Measurements from ENCODE around the gene CCDC102A. TPM values are rescaled to one million over a fixed set of nuclear protein-coding genes. Genes with fewer than 3 reads are reported as not detected.

CCDC102A gene
- total RNA-seq, 1 experiment from 2014 or later: 5.2 TPM

- TF ChIP-seq RELA (CRISPR knock-in tag; IDR thresholded peaks at IDR 0.05; ENCODE audit: borderline replicate concordance): no peak
- TF ChIP-seq ZNF396 (CRISPR knock-in tag; IDR thresholded peaks at IDR 0.05; ENCODE audit: borderline replicate concordance): no peak
- no peak for TF ChIP-seq SMAD4 (CRISPR knock-in tag; IDR thresholded peaks at IDR 0.05)
- TF ChIP-seq PRRX2 (CRISPR knock-in tag; IDR thresholded peaks at IDR 0.05): no peak
- TF ChIP-seq SP1 (CRISPR knock-in tag; conservative IDR thresholded peaks at IDR 0.05): no peak
These were observed 23.9 kb downstream of the CCDC102A start (continued) for GRCh38 chr16:57512296-57513001.

GRCh38 chr16:57510016-57510871 is 26.1 kb downstream of the CCDC102A start:
- CTCF ChIA-PET: interaction anchor here (0.6 to 5.3 kb wide), 7 partner anchors 8 to 171 kb away, joined by 3 to 46 read pairs (median 3); partner anchors contain the start of gene POLR2C
- no peak for TF ChIP-seq JUN (CRISPR knock-in tag; IDR thresholded peaks at IDR 0.05)
- no peak for TF ChIP-seq MXD4 (CRISPR knock-in tag; IDR thresholded peaks at IDR 0.05; ENCODE audit: borderline replicate concordance)
- TF ChIP-seq USF1 (CRISPR knock-in tag; IDR thresholded peaks at IDR 0.05): no peak
- TF ChIP-seq AR (CRISPR knock-in tag; IDR thresholded peaks at IDR 0.05): no peak
- TF ChIP-seq NR1H2 (CRISPR knock-in tag; IDR thresholded peaks at IDR 0.05): no peak
- no peak for TF ChIP-seq FOXJ3 (CRISPR knock-in tag; IDR thresholded peaks at IDR 0.05; ENCODE audit: borderline replicate concordance)
- TF ChIP-seq ZMAT4 (CRISPR knock-in tag; IDR thresholded peaks at IDR 0.05): no peak
- no peak for TF ChIP-seq ZNF219 (CRISPR knock-in tag; IDR thresholded peaks at IDR 0.05; ENCODE audit: borderline replicate concordance)
- TF ChIP-seq ZNF317 (CRISPR knock-in tag; IDR thresholded peaks at IDR 0.05; ENCODE audit: borderline replicate concordance, low read depth): no peak
- TF ChIP-seq NFATC4 (CRISPR knock-in tag; IDR thresholded peaks at IDR 0.05): no peak
- TF ChIP-seq AFF4 (CRISPR knock-in tag; IDR thresholded peaks at IDR 0.05; ENCODE audit: borderline replicate concordance): no peak
- TF ChIP-seq FOXP1 (CRISPR knock-in tag; IDR thresholded peaks at IDR 0.05; ENCODE audit: borderline replicate concordance): no peak
- TF ChIP-seq ZSCAN18 (CRISPR knock-in tag; IDR thresholded peaks at IDR 0.05): no peak
- no peak for TF ChIP-seq E2F4 (CRISPR knock-in tag; IDR thresholded peaks at IDR 0.05; ENCODE audit: borderline replicate concordance, low read depth)
- TF ChIP-seq RELA (CRISPR knock-in tag; IDR thresholded peaks at IDR 0.05; ENCODE audit: borderline replicate concordance): no peak
- no peak for TF ChIP-seq TCF7 (CRISPR knock-in tag; IDR thresholded peaks at IDR 0.05; ENCODE audit: low read depth)
- POLR2A ChIA-PET: no interaction called here
- Mint-ChIP-seq H3K9me3 (no peaks in the 10 kb centered on the region), H3K36me3 (no peaks in the 10 kb centered on the region), H3K27me3 (ENCODE audit: low read depth) (no peaks in the 10 kb centered on the region), H3K4me3 (no peak overlapping the region), H3K27ac (no peak overlapping the region), H3K4me1 (peaks cover 14% of the 10 kb centered on the region)
- no peak for DNase-seq (ENCODE audit: low spot score)
- ATAC-seq: no peak

All from WTC11 (cell line).